Adrenal gland (tissue), 5 donors: ENCODE data around the gene TIMM44.

Experiments
- POLR2A ChIP-seq, 2 donors: fragments of 450-650 bp; IDR thresholded peaks; one replicate each; pipeline ENCODE4 v1.6.1; 2017; ENCODE audit warnings: antibody characterized with exemption in 2 of 2, mild to moderate bottlenecking in 2 of 2, moderate library complexity in 1 of 2
- TF ChIP-seq, protein P1 (sequence below), 6 experiments: fragments of 450-650 bp in 4 of 6; fragments of 200-600 bp in 2 of 6; sonication (generic) in 1 of 6; IDR thresholded peaks; 1 replicate in 5 of 6; 2 replicates in 1 of 6; pipeline versions ENCODE4 v1.5.1 to v1.8.0; 2016 to 2021; ENCODE audit warnings: antibody characterized with exemption in 6 of 6, mild to moderate bottlenecking in 2 of 6, moderate library complexity in 1 of 6
- donor health status: DM: no; HTN: no; CAD: no.

DNA sequence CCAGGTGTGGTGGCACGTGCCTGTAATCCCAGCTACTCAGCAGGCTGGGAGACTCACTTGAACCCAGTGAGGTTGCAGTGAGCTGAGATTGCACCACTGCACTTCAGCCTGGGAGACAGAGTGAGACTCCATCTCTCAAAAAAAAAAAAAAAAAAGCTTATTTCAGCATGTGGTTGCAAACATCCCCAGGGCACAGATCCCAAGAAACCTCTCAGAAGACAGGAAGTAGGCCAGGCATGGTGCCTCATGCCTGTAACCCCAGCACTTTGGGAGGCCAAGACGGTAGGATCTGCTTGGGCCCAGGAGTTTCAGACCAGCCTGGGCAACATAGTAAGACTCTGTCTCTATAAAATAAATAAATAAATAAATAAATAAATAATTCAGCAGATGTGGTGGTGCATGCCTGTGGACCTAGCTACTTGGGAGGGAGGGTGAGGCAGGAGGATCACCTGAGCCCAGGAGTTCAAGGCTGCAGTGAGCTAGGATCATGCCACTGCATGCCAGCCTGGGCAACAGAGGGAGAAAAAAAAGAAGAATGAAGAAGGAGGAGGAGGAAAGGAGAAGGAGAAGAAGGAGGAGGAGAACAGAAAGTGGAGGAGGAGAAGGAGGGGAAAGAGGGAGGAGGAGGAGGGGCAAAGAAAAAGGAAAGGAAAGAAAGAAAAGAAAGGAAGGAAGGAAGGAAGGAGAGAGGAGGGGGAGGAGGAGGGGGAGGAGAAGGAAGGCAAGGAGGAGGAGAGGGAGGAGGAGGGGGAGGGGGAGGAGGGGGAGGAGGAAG is 59.5 kb downstream of the TIMM44 start:
- TF ChIP-seq, protein P1, sequence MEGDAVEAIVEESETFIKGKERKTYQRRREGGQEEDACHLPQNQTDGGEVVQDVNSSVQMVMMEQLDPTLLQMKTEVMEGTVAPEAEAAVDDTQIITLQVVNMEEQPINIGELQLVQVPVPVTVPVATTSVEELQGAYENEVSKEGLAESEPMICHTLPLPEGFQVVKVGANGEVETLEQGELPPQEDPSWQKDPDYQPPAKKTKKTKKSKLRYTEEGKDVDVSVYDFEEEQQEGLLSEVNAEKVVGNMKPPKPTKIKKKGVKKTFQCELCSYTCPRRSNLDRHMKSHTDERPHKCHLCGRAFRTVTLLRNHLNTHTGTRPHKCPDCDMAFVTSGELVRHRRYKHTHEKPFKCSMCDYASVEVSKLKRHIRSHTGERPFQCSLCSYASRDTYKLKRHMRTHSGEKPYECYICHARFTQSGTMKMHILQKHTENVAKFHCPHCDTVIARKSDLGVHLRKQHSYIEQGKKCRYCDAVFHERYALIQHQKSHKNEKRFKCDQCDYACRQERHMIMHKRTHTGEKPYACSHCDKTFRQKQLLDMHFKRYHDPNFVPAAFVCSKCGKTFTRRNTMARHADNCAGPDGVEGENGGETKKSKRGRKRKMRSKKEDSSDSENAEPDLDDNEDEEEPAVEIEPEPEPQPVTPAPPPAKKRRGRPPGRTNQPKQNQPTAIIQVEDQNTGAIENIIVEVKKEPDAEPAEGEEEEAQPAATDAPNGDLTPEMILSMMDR (IDR thresholded peaks at IDR 0.05): no peak
- TF ChIP-seq POLR2A (IDR thresholded peaks at IDR 0.05): no peak
